Measurements from ENCODE around the gene FBXO46.
A peak's percentile ranks its signal among the peaks of the same experiment; 100 is the strongest.

Gene FBXO46

DNA sequence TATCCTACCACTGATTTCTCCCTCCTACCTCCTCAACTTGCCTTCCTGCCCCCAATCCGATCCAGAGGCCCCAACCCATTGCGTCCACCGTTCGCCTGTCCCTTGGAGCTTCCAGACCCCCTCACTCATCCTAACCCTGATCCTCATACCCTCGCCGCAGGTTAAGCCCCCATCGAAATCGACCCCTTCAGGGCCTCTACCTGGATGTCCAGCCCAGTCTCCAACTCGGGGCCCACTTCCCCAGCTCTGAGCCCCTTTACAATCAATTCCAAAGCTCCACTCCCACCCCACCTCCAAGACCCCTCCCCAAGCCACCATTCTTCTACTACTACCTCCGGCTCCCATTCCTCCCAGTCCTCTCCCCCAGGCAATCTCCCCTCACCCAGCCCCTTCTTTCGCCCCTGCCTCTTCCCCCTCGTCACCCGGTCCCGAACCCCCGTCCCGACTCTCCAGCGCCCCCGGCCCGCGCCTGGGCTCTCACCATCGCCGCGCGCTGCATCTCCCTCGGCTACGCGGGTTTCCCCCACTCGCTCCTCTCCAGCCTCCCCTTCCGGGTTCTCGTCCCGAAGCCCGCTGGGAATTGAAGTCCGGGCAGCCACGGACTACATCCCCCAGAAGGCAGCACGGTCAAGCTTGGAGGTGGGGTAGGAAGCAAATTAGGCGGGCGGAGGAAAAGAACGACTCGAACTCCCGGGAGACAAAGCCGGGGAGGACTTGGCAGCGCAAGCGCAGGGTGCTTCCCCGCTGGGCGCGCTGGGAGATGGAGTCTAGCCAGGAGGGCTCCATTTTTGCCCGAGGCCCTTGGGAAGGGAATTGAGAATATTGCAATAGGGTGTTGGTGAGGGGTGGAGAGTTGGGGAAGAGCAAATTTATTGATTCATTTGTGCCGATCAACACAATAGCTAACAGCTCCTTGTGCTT, at the start of gene FBXO46:
FBXO46 (minus strand) TSS at position 529 of the 921 bp plus-strand sequence. CDS start 17,401 bp downstream, outside the sequence.
- peak; percentile 89 for DNase-seq (ENCODE audit: low read depth)

GRCh38 chr19:45780146-45780447, 49.4 kb upstream of the FBXO46 start:
- DNase-seq (ENCODE audit: low read depth): no peak

GRCh38 chr19:45779231-45780145, 48.8 kb upstream of the FBXO46 start:
- DNase-seq (ENCODE audit: low read depth): peak; percentile 72

GRCh38 chr19:45778010-45778661, 47.4 kb upstream of the FBXO46 start:
- no peak for DNase-seq (ENCODE audit: low read depth)

DNA sequence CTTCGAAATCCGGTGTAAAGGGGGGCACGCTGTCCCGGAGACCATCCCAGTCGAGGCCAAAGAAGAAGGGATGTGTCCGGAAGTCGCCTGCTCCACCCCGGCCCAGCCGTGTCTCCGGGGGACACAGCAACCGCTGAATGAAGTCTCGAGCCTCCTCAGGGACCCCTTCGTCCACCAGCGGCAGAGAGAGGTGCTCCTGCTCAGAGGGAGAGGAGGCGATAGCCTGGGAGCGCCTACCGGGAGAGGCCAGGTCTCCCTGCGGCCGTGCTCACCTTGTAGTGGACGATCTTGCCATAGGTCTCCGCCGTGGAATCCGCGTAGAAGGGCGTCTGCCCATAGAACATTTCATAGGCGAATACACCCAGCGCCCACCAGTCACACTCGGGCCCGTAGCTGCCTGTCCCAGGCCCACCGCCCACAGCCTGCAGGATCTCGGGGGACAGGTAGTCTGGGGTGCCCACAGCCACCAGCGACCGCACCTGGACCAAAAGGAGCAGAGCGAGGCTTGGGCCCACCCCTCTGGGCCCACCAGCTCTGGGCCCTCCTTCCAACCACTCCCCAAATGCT, 46.8 kb upstream of the FBXO46 start:
- no peak for DNase-seq (ENCODE audit: low read depth)

DNA sequence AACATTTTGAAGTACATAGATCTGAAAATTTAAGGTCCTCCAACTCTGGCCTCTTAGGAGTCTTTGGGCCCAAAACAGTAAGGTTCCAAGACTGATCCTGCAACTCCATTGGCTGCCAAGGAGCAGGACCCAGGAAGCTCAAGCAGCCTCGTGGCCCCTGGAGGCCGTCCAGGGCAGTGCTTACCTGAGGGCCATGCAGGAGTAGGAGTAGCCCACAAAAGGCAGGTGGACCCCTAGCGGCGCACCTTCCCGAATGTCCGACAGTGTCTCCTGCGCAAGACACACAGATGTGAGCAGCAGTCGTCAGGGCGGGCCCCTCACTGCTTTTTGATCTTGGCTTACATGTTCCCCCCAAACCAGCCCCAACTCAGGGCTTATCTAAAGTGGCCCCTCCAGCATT, 44.1 kb upstream of the FBXO46 start:
- no peak for DNase-seq (ENCODE audit: low read depth)

- no peak for DNase-seq (ENCODE audit: low read depth)
Measured at GRCh38 chr19:45773384-45773783, 42.7 kb upstream of the FBXO46 start.

- no peak for DNase-seq (ENCODE audit: low read depth)
Measured at GRCh38 chr19:45772912-45773311, 42.2 kb upstream of the FBXO46 start.

GRCh38 chr19:45772130-45772840, 41.6 kb upstream of the FBXO46 start:
- DNase-seq (ENCODE audit: low read depth): no peak

DNA sequence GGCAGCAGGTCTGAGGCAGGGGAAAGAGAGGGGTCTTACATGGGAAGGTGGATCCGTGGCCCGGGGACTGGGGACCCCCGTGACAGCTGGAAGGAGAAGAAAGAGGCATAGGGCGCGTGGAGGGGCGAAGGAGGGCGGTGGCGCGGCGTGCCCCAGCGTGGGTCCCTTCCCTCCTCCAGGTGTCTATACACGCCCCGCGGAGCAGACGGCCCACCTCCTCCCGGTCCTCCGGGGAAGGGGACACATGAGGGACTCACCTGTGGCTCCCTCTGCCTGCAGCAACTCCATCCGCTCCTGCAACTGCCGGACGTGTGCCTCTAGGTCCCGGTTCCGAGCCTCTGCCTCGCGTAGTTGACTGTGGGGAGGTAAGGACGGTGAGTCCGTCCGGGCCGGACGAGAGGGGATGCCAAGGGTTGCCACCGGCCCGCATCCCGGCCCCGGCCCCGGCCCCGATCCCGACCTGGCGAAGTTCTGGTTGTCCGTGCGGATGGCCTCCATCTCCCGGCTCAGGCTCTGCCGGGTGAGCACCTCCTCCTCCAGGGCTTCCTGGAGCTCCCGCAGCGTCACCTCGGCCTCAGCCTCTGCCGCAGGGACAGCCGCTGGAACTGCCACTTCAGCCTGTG, 40.7 kb upstream of the FBXO46 start:
- no peak for DNase-seq (ENCODE audit: low read depth)

DNA sequence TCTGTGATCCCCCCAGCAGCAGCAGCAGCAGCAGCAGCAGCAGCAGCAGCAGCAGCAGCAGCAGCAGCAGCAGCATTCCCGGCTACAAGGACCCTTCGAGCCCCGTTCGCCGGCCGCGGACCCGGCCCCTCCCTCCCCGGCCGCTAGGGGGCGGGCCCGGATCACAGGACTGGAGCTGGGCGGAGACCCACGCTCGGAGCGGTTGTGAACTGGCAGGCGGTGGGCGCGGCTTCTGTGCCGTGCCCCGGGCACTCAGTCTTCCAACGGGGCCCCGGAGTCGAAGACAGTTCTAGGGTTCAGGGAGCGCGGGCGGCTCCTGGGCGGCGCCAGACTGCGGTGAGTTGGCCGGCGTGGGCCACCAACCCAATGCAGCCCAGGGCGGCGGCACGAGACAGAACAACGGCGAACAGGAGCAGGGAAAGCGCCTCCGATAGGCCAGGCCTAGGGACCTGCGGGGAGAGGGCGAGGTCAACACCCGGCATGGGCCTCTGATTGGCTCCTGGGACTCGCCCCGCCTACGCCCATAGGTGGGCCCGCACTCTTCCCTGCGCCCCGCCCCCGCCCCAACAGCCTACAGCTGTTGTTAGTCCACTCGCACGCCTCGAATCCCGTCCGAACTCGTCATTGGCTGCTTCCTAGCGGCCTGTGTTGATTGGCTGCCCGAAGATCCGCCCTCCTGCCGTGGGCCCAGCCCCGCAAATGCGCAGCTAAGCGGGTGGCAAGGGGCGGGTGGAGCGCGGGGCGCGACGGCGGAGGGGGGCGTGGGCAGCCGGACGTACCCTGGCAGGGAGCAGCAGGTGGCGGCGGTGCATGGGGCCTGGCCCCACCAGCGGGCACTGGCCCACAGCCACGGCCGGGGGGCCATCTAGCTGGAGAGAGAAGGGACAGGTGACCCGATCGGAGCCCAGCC, 39.8 kb upstream of the FBXO46 start:
- peak; percentile 87 for DNase-seq (ENCODE audit: low read depth)

DNA sequence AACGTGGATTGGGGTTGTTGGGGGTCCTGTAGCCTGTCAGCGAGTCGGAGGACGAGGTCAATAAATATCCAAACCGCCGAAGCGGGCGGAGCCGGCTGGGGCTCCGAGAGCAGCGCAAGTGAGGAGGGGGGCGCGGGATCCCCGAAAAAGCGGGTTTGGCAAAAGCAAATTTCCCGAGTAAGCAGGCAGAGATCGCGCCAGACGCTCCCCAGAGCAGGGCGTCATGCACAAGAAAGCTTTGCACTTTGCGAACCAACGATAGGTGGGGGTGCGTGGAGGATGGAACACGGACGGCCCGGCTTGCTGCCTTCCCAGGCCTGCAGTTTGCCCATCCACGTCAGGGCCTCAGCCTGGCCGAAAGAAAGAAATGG, 39.1 kb upstream of the FBXO46 start:
- DNase-seq (ENCODE audit: low read depth): peak; percentile 26

DNA sequence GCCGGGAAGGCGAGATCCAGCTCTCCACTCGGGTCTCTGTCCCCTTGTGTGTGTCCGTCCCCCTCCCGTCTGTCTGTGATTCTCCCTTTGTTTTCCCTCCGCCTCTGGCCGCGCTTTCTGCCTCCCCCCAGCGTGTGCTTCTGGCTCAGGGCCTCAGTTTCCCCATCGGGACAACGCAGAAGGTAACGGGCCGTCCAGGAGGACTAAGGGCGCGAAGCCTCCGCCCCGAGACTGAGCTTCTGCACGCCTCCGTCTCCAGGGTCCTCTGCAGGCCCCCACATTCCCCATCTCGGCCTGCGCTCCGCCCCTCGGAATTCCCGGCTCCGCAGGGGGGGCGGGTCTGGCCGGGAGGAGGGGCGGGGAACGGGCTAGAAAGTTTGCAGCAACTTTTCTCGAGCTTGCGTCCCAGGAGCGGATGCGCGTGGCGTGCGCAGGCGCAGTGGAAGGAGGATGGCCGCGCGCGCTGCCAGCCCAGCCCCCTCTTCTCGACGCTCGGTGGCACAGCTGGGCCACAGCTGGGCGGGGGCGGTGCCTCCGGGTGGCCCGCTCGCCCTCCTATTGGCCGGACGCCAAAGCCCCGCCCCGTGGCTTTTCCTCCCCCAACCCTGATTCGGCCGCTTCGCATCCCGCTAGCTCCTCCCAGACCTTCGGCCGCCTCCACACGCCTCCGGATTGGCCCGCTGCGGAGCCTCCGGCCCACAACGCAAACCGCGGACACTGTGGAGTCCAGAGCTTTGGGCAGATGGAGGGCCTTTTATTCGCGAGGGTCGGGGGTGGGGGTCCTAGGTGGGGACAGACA, 38.5 kb upstream of the FBXO46 start, which contains the start of gene SIX5:
SIX5 (minus strand) TSS at position 269 of the 799 bp plus-strand sequence. CDS start 408 bp downstream, outside the sequence.
- peak; percentile 88 for DNase-seq (ENCODE audit: low read depth)

DNA sequence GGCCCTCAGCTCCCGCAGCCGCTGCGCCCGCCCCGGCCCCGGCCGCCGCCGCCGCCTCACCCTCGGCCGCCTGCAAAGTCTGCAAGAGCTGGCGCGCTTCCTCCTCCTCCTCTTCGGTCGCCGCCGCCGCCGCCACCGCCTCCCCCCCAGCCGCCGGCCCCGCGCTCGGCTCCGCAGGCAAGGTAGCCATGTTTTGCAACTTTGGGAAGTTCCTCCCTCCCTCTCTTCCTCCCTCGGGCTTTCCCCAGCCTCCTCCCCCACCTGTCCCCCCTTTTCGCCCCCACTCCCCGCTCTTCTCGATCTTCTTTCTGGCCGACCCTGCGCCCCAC, 37.9 kb upstream of the FBXO46 start:
- DNase-seq (ENCODE audit: low read depth): no peak

DNA sequence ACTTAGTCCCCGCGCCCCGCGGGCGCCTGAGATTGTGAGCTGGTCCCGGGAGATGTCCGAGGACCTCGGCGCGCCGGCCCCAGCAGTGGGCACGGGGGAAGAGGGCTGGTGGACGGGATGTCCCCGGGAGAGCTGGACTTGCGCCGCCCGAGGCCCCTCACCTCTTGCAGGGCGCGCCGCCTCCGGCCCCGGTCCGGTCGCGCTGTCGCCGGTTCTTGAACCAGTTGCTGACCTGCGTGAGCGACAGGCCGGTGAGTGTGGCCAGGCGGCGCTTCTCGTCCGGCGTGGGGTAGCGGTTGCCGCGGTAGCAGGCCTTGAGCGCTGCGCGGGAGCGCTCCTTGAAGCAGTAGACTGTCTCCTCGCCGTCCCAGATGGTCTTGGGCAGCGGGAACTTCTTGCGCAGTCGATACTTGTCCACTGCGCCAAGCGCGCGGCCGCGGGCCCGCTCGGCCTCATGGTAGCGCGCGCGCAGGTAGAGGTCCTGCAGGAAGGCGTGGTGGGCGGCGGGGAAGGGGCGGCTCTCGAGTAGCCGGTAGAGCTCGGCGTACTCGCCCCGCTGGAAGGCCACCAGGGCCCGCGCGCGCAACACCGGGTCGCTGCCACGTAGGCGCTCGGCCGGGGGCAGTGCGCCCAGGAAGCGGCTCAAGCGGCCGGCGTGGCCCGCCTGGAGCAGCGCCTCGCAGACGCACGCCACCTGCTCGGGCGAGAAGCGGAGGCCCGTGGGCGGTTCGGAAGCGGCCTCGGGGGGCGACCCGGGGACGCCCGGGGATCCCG, 37.4 kb upstream of the FBXO46 start:
- DNase-seq (ENCODE audit: low read depth): no peak

DNA sequence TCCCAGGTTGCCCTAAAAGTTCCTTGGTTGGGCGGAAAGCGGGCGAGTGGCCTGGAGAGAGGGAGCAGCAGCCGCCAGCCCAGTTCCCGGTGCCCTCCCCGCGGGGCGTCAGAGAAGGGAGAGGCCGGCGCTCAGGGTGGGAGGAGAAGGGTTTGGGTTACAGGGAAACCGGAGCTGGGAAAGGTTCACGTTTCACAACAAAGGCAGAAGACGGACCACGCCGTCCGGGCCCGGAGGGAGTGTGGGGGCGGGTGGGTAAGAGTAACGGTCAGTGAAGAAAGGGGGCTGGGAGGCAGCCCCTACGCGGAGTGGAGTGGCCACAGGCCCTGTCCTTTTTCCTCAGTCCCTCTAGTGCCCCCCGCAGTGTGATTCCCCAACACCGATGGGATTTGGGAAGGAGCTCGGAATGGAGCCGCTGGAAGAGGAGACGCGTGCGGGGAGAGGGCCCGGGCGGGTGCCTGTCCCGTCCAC, 36.7 kb upstream of the FBXO46 start:
- no peak for DNase-seq (ENCODE audit: low read depth)

- DNase-seq (ENCODE audit: low read depth): no peak
Measured at GRCh38 chr19:45766869-45767346, 36.2 kb upstream of the FBXO46 start.

- no peak for DNase-seq (ENCODE audit: low read depth)
Measured at GRCh38 chr19:45766296-45766868, 35.7 kb upstream of the FBXO46 start.
